GM21360 (cell line): ENCODE data around the gene COL4A1.
A peak's percentile ranks its signal among the peaks of the same experiment; 100 is the strongest.

Source experiments
- ATAC-seq: cut with Tn5 transposase; IDR thresholded peaks from one replicate; pipeline ENCODE4 v1.9.1; 2021; ENCODE audit warnings: mild to moderate bottlenecking, moderate library complexity; ENCODE audit not compliant: unreplicated experiment

COL4A1 gene

DNA sequence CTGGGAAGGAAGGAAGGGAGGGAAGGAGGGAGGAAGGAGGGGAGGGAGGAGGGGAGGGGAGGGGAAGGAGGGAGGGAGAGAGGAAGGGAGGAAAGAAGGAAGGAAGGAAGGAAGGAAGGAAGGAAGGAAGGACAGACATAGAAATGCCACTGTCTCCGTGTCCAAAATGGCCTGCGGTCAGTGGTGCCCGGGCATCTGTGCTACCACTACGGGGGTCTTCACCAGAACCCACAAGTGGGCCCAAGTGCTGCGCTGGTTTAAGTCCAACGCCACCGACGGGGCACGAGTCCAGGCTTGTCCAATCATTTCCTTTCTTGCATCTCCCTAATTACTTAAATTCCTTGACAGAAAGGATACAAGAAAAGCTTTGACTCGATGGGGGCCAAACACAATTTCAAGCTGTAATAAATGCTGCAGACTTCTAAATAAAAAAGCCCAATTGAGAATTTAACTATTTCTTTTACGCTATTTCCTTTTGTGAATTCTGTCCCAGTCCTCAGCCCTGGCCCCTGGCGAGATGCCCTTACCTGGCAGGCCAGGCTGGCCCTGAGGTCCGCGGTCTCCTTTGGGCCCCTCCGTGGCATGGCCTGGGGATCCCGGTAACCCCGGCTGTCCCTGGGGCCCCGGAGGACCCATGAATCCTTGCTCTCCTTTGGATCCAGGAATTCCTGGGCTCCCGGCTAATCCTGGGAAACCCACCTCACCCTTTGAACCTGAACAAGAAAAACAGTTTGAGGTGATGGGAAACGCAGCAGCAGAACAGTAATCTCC lies 136.8 kb downstream of the COL4A1 start:
- ATAC-seq = no peak

DNA sequence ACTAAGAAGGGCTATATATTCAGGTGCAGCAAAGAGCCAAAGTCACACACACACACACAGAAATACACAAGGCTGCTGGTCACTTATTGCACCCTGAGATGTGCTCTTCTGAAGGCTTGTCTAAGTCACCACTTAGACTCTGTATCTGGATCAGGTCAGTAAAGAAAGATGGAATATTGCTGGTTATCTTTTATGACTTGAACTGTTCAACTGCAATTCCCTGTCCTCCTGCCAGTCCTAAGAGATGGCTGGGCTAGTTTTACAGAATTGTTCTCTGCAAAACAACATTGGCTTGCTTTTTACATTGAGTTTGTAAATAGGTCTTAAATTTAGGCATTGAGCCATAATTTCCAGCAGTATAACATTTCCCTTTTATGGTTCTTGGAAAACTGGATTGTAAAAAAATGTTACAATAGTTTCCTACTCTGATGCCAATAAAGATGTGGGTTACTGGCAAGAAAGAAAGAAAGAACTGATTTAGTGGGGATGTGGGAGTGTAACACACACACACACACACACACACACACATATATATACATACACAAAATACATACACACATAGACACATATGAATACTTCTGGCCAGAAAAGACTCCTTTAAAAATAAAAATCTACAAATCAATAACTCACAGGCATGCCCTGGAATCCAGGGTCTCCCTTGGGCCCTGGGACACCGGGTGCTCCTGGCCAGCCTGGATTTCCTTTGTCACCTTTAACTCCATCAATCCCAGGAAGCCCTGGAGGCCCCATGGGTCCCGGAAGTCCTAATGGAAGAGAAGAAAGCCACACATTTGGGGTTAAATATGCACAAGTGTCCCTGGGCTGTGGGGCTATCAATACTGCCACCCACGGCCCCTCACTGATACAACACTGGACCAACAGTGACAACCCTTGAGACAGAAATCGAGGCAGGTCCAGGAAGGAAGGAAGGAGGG lies 137.7 kb downstream of the COL4A1 start:
- ATAC-seq = no peak

DNA sequence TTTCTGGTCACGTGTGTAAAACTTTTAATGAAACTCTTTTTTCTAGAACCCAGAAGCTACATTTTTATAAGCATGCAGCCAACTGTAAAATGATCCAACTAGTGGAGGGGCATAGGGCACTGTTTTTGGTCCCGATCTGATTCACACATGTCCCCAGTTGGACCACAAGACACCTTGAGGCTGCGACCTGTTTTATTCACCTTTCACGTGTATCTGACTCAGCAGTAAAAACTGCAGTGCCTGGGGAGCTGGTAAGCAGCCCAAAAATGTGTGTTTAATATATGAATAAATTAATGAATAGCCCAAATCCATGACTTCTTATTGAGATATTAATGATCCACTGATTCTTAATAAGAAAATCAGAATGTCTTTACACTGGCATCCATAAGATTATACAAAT lies 140.4 kb downstream of the COL4A1 start:
- no peak for ATAC-seq

DNA sequence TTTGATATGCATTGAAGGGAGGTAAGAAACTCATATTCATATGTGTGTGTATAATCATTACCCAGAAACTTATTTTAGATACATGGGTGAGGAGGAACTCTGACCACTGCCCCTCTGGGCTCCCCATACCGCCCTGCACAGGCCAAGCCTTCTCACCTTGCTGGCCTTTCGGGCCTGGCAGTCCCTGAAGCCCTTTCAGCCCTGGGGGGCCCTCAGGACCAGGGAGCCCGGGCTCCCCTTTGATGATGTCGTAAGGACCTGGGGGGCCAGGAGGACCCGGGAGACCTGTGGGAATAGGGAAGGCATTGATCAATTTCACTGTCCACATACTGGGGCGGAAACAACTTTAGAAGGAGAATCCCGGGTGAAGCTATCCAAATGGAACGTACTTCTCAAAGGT lies 142.3 kb downstream of the COL4A1 start:
- no peak for ATAC-seq

DNA sequence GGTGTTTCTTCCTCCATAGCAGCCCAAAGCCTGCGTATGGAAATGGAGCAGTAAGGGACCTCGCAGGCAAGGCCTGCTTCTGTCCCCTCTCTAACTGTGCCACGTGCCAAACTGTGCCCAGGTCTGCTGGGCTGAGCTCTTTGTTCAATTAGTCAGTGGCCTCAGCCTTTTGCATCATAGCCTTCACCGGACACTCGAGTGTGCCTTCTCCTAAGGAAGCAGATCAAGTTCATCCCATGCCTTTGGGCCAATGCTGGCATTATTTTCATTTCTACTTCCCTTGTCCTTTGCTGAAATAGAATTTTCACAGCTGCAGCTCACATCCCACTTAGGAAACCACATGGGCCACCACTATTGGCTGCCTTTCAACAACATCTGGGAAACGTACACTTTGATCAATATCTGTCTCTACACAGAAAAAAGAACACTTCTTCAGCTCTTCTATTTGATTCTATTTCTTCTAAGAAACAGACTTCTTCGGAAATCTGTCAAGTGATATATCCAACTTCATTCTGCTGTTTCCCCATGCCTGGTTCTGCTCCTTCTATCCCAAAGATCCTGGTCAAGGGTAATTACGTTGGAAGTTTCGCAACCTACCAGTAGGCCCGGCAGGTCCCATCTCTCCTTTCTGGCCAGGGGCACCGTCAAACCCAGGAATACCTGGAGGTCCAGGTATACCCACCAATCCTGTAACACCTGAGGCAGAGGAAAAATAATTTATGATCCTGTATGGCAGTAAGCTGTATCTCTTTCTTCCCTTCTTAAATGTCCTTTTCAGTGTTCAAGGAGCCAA lies 143.9 kb downstream of the COL4A1 start:
- no peak for ATAC-seq

DNA sequence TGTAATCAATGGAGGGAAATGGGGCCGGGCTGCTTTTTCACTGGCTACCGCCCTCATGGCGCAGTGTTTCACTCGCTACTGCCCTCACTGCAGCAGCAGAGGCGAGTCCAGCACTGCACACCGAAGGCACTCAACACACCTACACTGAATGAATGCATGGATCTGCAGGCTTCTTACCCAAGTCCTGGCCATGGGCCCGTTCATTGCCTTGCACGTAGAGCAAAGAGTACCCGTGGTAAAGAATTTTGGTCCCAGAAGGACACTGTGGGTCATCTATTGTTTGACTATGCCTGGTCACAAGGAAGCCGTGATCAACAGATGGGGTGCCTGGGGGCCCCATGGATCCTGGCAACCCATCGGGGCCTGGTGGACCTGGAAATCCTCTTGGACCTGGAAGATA lies 144.9 kb downstream of the COL4A1 start:
- no peak for ATAC-seq

DNA sequence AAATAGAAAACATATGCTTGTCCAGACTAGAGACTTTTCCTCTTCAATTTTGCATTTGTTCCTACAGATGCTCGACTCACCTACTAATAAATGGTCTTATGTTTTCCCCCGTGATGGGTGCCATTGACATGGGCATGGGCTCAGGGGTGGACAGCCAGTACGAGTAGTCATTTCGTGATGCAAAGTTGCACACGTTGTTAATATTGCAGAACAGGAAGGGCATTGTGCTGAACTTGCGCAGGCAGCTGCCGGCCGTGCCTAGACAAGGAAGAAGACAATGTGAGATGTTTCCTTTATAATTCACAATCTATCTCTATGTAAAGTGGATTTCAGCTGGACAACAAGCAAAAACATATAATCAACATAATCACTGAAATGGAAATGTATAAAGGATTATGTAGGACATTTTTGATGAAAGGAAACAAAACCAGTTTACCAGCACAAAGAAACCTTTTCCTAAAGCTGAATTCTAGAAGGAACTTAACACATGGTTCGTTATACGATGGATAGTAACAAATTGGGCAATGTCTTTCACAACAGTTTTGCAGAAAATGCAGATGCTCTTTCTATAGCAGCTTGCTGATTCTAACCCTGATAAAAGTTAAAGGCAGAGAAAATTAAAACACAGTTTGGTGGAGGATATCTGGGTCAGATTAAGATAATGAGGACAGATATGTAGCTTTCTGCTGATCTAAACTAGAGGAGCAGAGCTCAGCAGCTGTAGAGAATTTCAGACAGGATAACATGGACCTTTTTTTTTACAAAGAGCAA lies 145.7 kb downstream of the COL4A1 start:
- ATAC-seq = no peak

DNA sequence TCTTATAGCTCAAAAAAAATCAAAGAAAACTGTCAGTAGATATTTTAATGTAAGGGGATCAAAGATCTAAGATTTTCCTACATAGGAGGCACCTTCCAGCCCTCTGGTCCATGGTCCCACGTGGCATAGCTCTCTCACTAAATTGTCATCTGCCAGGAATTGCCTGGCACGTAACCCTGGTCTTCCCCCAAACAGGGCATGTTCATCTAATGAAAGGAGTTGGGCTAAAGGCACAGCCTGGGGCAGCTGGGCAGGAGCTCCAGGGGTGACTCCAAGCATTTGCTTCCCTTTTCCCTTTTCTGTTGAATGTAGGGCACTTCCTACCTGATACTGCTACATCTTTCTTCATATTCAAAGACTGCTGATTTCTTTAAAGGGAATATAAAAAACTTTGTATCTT lies 148.7 kb downstream of the COL4A1 start:
- no peak for ATAC-seq

DNA sequence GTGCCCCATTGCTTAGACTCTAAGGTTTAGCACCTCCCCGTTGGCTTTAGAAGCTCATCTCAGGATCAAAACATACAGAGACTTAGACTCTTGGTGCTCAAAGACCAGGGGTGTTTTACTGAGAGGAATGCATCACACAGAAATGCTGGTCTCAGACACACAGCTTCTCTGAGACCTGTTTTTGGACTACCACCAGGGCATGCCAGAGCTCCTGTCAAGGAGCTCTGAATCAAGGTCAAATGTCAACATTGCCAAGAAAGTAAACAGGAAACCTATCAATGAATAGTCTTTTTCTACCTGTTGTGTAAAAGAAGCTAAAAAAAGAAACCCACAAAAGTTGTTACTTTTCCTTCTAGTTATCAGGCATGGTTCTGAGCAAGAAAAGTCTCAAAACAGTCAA lies 149.2 kb downstream of the COL4A1 start:
- ATAC-seq = no peak

DNA sequence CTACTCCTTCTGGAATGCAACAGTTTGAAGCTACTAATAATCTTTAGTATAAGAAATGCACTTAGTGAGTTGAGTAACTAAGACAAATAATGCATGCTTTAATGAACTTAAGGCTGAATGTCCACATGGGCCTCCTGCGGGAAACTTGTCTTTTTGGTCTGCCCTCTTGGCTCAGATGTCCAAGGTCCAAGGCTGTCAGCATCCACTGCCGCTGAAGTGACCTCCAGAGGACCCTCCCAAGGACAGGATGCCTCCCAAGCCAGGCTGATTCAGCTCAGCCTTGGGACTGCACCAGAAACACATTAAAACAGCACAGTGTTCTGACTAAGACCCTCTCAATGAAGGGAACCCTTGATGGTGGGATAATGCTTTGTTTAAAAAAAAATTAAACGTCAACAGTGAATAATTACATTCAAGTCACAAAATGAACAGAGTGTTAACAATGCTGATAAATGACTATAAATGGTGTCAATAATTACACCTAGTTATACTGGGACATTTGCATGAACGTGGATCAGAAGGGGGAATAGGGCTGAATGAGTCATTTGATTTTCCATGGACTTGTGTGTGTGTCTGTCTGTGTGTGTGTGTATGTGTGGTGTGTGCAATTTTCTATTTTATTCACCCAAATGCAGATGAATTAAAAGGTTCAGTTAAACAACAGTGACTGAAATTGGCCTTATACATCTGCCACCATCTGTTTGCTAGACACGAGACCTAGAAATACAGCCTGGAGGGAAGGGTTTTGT lies 150.5 kb downstream of the COL4A1 start:
- no peak for ATAC-seq

DNA sequence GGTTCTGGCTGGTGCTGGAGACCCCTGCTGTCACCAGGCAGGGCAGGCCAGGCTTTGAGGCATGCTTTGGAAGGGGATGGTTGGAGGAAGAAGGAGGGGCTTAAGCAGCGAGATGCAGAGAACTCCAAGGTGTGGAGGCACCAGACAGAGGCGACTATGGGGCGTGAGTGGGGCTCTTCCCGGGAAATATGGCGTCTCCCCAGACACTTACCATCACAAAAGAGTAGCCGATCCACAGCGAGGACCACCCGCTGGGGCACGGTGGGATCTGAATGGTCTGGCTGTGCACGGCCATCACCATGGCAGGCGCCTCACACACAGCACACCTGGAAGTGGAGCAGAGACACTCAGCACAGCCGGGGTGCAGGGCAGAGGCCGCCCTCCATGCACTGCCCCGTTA lies 151.9 kb downstream of the COL4A1 start:
- no peak for ATAC-seq

DNA sequence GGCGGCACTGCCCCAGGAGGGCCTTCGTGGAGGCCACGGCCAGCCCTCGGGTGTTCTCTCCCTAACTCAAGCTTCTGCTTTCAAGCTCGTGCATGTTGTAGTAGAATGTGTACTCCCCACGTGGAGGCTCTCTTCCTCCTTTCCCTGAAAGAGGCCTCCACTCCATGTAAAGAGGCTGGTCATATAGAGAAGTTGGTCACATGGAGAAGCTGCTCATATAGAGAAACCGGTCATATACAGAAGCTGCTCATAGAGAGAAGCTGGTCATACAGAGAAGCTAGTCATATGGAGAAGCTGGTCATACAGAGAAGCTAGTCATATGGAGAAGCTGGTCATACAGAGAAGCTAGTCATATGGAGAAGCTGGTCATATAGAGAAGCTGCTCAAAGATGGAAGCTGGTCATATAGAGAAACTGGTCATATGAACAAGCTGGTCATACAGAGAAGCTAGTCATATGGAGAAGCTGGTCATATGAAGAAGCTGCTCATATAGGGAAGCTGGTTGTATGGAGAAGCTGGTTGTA lies 152.5 kb downstream of the COL4A1 start:
- no peak for ATAC-seq

DNA sequence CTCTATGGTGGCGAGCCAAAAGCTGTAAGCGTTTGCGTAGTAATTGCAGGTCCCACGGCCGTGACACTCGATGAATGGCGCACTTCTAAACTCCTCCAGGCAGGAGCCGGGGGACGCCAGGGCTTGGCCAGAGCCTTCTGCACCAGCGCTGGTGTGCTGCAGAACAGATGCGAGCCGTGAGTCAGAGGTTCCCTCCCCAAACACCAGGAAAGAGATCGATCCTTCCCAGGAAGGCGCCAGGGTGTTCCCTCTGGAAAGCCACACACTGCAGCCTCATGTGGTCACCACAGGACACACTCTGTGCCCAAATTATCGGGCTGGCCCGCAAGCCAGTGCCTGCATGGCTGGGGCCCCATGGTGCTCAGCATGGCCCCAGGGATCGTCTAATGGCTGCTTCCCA lies 154.6 kb downstream of the COL4A1 start:
- ATAC-seq = no peak

DNA sequence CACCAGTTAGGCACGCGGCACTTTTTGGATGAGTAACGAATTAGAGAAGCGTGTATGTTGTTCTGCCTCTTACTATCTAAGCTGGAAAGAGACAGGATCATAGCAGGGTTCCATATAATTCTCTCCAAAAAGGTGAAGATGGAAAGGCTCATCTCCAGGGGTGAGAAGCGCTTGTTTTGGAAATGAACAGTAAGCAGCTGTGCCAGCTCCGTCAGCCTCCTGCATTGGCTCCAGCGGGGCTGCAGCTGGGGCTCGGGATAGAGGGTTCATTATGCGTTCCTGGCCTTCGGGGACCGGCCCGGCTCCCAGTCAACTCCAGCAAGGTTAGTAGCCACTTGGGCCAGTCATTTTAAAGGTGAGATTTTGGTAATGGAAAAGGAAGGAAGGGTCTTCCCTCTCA lies 155.5 kb downstream of the COL4A1 start:
- ATAC-seq = no peak

DNA sequence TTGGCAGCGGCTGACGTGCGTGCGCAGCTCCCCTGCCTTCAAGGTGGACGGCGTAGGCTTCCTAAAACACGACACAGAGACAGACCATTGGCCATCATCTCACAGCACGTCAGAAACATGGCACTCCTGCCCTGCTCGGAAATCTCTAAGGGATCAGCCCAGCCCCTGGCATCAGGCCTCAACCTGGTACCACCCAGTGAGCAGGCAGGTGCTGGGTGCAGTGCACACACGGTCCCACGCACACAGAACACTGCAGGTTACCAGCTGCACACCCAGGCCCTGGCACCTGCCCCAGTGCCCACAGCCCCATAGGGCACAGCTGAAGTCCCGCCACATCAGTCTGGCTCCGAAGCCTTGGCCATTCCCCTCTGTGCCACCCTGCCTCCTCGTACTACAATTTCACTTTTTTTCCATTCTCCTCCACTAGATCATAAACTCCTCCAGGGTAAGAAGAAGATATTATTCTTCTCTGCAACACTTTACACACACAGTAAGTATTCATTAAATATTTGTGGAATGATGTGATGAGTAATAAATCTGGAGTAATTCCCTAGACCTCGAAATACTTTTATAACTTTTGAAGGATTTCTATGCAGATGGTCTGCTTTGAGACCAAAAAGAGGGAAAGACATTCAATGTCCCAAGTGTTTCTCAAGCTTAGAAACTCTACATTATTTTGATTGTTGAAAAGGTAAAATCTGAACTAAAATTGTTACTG lies 156.4 kb downstream of the COL4A1 start:
- no peak for ATAC-seq

DNA sequence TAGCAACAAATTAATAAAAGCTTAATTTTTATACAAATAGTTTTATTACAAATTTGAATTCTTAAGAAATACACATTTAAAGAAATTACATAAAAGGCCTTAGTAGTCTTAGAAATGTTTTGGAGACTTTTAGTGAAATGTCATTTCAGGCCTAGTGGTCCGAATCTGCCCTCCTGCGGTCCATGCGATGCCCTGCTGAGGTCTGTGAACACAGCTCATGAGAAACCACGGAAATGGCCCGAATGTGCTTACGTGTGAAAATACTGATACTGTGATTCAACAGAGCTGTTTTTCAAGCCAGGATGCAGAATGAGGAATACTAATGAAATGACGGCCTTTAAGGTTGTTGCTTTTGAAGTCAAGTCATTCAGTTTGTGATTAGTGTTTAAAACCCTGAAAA lies 157.9 kb downstream of the COL4A1 start:
- ATAC-seq = no peak

DNA sequence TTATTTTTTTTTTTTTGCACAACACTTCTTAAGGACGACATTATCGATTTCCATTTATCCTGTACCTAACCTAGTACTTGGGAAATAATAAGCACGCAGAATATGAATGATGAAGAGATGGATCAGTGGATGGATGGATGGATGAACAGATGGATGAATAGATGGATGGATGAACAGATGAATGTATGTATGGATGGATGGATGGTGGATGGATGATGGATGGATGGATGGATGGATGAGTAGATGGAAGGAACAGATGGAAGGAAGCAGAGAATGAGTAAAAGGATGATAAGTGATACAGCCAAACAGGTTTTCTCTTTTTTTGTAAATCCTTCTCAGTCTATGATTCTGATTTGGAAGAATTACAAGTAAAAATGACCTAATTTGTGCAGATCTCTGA lies 166.9 kb downstream of the COL4A1 start:
- no peak for ATAC-seq

DNA sequence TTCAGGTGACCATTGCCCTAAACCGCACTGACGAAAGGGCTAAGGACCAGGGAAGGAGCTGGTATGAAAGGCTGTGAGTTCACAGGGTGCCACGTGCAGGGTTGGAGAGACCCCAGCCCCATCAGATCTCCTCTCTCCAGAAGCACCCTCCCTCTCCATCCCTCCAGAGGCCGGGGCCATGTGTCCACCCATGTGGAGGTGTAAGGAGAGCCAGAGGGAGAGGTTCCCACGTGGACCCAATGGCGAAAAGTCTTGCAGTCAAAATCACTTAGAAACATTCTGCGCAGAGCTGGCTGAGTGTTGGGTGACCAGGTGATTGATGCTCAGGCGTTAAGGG lies 168.3 kb downstream of the COL4A1 start:
- no peak for ATAC-seq

DNA sequence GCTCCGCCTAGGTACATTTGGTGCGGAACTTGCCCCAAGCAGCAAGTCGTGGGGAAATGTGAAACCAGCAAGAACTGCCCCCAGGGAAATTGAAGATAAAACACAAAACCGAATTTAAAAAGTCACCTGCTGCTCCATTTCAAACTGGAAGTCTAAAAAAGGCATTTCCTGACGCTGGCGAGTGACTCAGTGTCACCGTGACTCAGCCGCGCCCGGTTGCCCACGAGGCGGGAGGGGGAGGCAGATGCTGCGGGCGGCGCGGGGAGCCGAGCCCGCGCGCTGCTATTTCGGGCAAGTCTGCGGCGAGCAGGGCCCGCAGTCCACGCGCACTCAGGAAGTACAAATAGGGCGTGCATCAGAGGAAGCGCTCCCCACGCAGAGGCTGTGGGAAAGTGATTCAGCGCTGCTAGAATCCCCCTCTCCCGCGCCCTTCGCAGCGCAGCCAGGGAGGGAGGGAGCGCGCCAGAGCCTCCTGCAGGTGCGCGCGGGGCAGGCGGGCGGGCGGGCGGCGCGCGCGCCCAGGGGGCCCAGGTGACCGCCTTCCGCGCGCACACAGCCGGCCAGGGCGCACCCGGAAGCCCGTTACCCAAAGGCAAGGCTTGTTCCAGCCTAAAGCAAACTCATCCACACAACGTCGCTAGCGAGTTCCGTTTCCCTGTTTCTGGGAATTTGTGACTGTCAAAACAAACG lies 168.8 kb downstream of the COL4A1 start:
- ATAC-seq = peak; percentile 46
